ENCODE measurements around the gene MAP3K1.

Gene MAP3K1

DNA sequence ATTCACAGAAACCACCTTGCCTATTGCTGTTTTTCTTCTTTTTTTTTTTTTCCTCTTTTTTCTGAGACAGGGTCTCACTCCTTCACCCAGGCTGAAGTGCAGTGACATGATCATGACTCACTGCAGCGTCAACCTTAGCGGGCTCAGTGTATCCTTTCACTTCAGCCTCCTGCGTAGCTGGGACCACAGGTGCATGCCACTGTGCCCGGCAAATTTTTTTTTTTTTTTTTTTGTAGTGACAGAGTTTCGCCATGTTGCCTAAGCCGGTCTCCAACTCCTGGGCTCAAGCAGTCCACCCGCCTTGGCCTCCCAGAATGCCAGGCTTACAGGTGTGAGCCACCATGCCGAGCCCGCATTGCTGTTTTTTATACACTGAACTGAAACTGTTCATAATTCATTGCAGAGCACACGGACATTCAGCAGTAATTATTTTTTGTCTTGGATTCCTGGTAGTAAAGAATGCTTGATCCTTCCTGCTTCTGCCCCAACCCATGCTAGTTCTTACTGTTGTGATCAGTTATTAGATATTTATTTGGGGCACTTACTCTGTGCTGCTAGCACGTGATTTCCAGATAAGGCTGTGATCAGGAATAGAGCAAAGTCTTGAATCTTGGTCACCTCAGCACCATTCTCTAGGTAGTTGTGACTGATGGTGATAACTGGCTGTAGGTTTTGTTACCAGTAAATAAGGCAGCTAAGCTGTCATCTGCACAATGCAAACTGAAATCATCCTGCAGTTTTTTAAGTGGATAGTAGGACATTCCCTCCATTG is 14.0 kb downstream of the MAP3K1 start (continued):
- TF ChIP-seq, protein P1, sequence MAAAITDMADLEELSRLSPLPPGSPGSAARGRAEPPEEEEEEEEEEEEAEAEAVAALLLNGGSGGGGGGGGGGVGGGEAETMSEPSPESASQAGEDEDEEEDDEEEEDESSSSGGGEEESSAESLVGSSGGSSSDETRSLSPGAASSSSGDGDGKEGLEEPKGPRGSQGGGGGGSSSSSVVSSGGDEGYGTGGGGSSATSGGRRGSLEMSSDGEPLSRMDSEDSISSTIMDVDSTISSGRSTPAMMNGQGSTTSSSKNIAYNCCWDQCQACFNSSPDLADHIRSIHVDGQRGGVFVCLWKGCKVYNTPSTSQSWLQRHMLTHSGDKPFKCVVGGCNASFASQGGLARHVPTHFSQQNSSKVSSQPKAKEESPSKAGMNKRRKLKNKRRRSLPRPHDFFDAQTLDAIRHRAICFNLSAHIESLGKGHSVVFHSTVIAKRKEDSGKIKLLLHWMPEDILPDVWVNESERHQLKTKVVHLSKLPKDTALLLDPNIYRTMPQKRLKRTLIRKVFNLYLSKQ (tag by site-specific recombination; IDR thresholded peaks at IDR 0.05; ENCODE audit: borderline replicate concordance), result no peak
- TF ChIP-seq ZSCAN23 (tag by site-specific recombination; IDR thresholded peaks at IDR 0.05) (no peak), ZNF221 (tag by site-specific recombination; IDR thresholded peaks at IDR 0.05; ENCODE audit: borderline replicate concordance) (no peak), SETDB1 (IDR thresholded peaks at IDR 0.05; ENCODE audit: insufficient read length, low read length) (no peak), ZBTB7A (tag by site-specific recombination; IDR thresholded peaks at IDR 0.05; ENCODE audit: low read depth) (no peak), ZNF169 (tag by site-specific recombination; IDR thresholded peaks at IDR 0.05) (no peak), ZNF366 (tag by site-specific recombination; conservative IDR thresholded peaks at IDR 0.05) (peak; percentile 81), ZNF138 (tag by site-specific recombination; IDR thresholded peaks at IDR 0.05; ENCODE audit: borderline replicate concordance) (no peak), ZNF768 (tag by site-specific recombination; IDR thresholded peaks at IDR 0.05) (no peak), TRIM28 (IDR thresholded peaks at IDR 0.05; ENCODE audit: borderline replicate concordance, low read length) (0 out of 2 replicates have a peak, but pooled peaks have one; percentile 39), ZNF837 (tag by site-specific recombination; IDR thresholded peaks at IDR 0.05) (no peak), SP3 (tag by site-specific recombination; IDR thresholded peaks at IDR 0.05) (no peak), SCRT1 (tag by site-specific recombination; IDR thresholded peaks at IDR 0.05; ENCODE audit: borderline replicate concordance) (peak; percentile 88), ZNF660 (tag by site-specific recombination; IDR thresholded peaks at IDR 0.05) (no peak), ZFP69B (tag by site-specific recombination; IDR thresholded peaks at IDR 0.05) (peak; percentile 69), ZNF423 (tag by site-specific recombination; IDR thresholded peaks at IDR 0.05) (no peak), SCRT2 (tag by site-specific recombination; IDR thresholded peaks at IDR 0.05) (peak; percentile 86), ZBTB20 (tag by site-specific recombination; IDR thresholded peaks at IDR 0.05) (0 out of 2 replicates have a peak, but pooled peaks have one; percentile 17), ZNF302 (tag by site-specific recombination; IDR thresholded peaks at IDR 0.05; ENCODE audit: low read depth) (no peak), ZNF510 (tag by site-specific recombination; IDR thresholded peaks at IDR 0.05; ENCODE audit: insufficient replicate concordance) (no peak)
- TF ChIP-seq, protein P2, sequence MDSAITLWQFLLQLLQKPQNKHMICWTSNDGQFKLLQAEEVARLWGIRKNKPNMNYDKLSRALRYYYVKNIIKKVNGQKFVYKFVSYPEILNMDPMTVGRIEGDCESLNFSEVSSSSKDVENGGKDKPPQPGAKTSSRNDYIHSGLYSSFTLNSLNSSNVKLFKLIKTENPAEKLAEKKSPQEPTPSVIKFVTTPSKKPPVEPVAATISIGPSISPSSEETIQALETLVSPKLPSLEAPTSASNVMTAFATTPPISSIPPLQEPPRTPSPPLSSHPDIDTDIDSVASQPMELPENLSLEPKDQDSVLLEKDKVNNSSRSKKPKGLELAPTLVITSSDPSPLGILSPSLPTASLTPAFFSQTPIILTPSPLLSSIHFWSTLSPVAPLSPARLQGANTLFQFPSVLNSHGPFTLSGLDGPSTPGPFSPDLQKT (IDR thresholded peaks at IDR 0.05; ENCODE audit: borderline replicate concordance, low read depth, low read length), result no peak
- TF ChIP-seq, protein P3, sequence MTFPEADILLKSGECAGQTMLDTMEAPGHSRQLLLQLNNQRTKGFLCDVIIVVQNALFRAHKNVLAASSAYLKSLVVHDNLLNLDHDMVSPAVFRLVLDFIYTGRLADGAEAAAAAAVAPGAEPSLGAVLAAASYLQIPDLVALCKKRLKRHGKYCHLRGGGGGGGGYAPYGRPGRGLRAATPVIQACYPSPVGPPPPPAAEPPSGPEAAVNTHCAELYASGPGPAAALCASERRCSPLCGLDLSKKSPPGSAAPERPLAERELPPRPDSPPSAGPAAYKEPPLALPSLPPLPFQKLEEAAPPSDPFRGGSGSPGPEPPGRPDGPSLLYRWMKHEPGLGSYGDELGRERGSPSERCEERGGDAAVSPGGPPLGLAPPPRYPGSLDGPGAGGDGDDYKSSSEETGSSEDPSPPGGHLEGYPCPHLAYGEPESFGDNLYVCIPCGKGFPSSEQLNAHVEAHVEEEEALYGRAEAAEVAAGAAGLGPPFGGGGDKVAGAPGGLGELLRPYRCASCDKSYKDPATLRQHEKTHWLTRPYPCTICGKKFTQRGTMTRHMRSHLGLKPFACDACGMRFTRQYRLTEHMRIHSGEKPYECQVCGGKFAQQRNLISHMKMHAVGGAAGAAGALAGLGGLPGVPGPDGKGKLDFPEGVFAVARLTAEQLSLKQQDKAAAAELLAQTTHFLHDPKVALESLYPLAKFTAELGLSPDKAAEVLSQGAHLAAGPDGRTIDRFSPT (tag by site-specific recombination; IDR thresholded peaks at IDR 0.05), result peak; percentile 32; the same call in 1 of the 2 replicates
- TF ChIP-seq, protein P4, sequence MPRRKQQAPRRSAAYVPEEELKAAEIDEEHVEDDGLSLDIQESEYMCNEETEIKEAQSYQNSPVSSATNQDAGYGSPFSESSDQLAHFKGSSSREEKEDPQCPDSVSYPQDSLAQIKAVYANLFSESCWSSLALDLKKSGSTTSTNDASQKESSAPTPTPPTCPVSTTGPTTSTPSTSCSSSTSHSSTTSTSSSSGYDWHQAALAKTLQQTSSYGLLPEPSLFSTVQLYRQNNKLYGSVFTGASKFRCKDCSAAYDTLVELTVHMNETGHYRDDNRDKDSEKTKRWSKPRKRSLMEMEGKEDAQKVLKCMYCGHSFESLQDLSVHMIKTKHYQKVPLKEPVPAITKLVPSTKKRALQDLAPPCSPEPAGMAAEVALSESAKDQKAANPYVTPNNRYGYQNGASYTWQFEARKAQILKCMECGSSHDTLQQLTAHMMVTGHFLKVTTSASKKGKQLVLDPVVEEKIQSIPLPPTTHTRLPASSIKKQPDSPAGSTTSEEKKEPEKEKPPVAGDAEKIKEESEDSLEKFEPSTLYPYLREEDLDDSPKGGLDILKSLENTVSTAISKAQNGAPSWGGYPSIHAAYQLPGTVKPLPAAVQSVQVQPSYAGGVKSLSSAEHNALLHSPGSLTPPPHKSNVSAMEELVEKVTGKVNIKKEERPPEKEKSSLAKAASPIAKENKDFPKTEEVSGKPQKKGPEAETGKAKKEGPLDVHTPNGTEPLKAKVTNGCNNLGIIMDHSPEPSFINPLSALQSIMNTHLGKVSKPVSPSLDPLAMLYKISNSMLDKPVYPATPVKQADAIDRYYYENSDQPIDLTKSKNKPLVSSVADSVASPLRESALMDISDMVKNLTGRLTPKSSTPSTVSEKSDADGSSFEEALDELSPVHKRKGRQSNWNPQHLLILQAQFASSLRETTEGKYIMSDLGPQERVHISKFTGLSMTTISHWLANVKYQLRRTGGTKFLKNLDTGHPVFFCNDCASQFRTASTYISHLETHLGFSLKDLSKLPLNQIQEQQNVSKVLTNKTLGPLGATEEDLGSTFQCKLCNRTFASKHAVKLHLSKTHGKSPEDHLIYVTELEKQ (tag by site-specific recombination; IDR thresholded peaks at IDR 0.05; ENCODE audit: borderline replicate concordance), result no peak
- TF ChIP-seq, protein P5, sequence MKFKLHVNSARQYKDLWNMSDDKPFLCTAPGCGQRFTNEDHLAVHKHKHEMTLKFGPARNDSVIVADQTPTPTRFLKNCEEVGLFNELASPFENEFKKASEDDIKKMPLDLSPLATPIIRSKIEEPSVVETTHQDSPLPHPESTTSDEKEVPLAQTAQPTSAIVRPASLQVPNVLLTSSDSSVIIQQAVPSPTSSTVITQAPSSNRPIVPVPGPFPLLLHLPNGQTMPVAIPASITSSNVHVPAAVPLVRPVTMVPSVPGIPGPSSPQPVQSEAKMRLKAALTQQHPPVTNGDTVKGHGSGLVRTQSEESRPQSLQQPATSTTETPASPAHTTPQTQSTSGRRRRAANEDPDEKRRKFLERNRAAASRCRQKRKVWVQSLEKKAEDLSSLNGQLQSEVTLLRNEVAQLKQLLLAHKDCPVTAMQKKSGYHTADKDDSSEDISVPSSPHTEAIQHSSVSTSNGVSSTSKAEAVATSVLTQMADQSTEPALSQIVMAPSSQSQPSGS (tag by site-specific recombination; IDR thresholded peaks at IDR 0.05; ENCODE audit: low read depth), result no peak
- TF ChIP-seq, protein P6, sequence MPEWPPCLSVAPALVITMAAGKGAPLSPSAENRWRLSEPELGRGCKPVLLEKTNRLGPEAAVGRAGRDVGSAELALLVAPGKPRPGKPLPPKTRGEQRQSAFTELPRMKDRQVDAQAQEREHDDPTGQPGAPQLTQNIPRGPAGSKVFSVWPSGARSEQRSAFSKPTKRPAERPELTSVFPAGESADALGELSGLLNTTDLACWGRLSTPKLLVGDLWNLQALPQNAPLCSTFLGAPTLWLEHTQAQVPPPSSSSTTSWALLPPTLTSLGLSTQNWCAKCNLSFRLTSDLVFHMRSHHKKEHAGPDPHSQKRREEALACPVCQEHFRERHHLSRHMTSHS (tag by site-specific recombination; IDR thresholded peaks at IDR 0.05), result no peak
